ENCODE results near the gene RABL6.

Gene RABL6

GRCh38 chr9:136769710-136770191 is 38.0 kb upstream of the RABL6 start:
- peak; percentile 44 for DNase-seq (ENCODE audit: low read depth)
- peak; percentile 63 for TF ChIP-seq CTCF (IDR thresholded peaks at IDR 0.05; ENCODE audit: insufficient read depth, low read depth, low read length, missing control alignments)
- no peak overlapping the region for H3K4me3 ChIP-seq (ENCODE audit: low read depth, low read length)

GRCh38 chr9:136771907-136772415 is 35.8 kb upstream of the RABL6 start:
- DNase-seq (ENCODE audit: low read depth): no peak
- no peak overlapping the region for H3K4me3 ChIP-seq (ENCODE audit: low read depth, low read length)
- TF ChIP-seq CTCF (IDR thresholded peaks at IDR 0.05; ENCODE audit: insufficient read depth, low read depth, low read length, missing control alignments): no peak

DNA sequence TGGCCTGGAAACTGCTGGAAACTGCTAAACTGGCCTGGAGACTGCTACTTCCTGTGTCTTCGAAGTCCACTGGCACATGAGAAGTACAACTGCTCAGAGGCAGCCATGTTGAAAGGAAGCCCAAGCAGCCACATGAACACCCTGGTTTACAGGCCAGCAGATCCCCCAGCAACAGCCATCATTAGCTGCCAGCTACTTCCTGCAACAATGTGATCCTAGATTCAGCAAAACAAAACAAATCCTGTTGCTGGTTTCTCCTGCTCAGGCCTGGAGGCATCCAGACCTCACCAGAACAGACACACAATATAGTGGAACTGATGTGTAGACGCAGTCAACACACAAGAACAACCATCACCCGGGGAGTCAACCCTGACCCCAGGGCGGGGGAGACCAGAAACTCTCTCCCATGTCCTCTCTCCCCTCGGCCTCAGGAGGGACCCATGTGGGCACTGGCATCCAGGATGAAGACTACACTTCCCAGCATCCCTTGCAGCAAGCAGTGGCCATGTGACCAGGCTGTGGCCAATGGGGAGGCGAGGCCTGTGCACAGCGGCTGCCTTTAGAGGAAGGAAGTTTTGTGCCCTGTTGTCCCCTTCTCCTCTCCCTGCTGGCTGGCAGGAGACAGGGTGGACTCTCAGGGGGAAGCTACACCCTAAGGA is 34.2 kb upstream of the RABL6 start:
- DNase-seq (ENCODE audit: low read depth): peak; percentile 61
- TF ChIP-seq CTCF (IDR thresholded peaks at IDR 0.05; ENCODE audit: insufficient read depth, low read depth, low read length, missing control alignments): no peak
- no peak overlapping the region for H3K4me3 ChIP-seq (ENCODE audit: low read depth, low read length)

DNA sequence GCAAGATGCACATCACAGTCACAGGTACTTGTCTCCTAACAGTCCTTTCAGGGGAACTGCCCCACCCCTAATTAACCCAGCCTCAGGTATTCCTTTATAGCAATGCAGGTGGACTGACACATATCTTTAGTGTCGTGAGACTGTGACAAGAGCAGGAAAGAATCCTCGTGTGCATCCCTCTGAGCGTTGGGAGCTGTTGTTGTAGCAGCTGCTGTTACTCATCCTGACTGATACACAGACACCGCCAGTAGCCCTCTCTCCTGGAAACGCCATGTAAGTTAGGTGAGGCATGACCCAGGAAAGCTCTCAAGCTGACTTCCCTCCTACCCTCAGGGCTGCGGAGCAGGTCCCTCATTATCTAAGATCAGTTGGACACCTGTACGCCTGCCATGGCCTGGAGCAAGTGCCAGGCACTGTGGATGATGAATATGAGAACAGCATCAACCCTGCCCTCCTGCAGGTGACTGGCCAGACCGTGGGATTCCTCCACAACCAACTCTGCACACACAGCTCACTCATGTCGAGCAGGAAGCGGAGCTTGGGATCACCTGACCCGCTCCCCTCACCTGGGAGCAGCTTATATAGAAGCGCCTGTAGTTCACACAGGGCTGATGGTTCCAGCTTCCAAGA is 33.2 kb upstream of the RABL6 start:
- no peak overlapping the region for H3K4me3 ChIP-seq (ENCODE audit: low read depth, low read length)
- no peak for TF ChIP-seq CTCF (IDR thresholded peaks at IDR 0.05; ENCODE audit: insufficient read depth, low read depth, low read length, missing control alignments)
- DNase-seq (ENCODE audit: low read depth): no peak

DNA sequence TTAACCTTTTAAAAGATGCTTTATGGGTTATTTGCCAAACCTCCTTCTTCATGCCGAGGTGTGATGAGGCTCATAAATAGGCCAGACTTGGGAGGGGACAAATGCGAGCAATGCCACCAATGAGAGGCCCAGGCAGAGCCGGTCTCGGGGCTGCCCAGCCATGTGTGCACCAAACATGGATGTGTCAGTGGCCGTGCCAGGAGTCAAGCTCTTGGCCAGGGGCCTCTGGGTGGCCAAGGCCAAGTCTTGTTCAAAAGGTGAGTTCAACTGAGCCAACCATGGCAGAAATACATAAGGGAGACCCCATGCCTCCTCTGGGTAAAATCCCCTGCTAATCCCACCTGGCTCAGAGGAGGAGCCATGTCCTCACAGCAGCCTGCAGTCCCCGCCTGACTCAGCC is 32.6 kb upstream of the RABL6 start:
- H3K4me3 ChIP-seq (ENCODE audit: low read depth, low read length): no peak overlapping the region

GRCh38 chr9:136776947-136777346 is 30.8 kb upstream of the RABL6 start:
- H3K4me3 ChIP-seq (ENCODE audit: low read depth, low read length): no peak overlapping the region
- TF ChIP-seq CTCF (IDR thresholded peaks at IDR 0.05; ENCODE audit: insufficient read depth, low read depth, low read length, missing control alignments): no peak
- no peak for DNase-seq (ENCODE audit: low read depth)

More for the DNA sequence above, 32.6 kb upstream of the RABL6 start:
- TF ChIP-seq CTCF (IDR thresholded peaks at IDR 0.05; ENCODE audit: insufficient read depth, low read depth, low read length, missing control alignments): no peak
- no peak for DNase-seq (ENCODE audit: low read depth)
